Measurements from ENCODE around the gene GUCY1A2.

- no peak for TF ChIP-seq CTCF (IDR thresholded peaks at IDR 0.05)
- no peak for TF ChIP-seq EZH2 (IDR thresholded peaks at IDR 0.05; ENCODE audit: borderline replicate concordance, insufficient read depth, low read depth, low read length, poor library complexity, severe bottlenecking)
Measured at GRCh38 chr11:106728859-106729258, 289.4 kb downstream of the GUCY1A2 start.

Data from B cell (primary cell).